ENCODE measurements around the gene MAP7.

The MAP7 gene

GRCh38 chr6:136563386-136564152 lies 13.3 kb upstream of the MAP7 start:
- DNase-seq: no peak

GRCh38 chr6:136562211-136562610 lies 12.0 kb upstream of the MAP7 start:
- no peak for DNase-seq

- DNase-seq: no peak
Observed at GRCh38 chr6:136553166-136553787, 3.1 kb upstream of the MAP7 start.

GRCh38 chr6:136552054-136552453 lies 1.8 kb upstream of the MAP7 start:
- DNase-seq: no peak

- DNase-seq: no peak
Observed at GRCh38 chr6:136551103-136551502, 881 bp upstream of the MAP7 start.

GRCh38 chr6:136550045-136550329 lies 235 bp downstream of the MAP7 start:
- no peak for DNase-seq

GRCh38 chr6:136549300-136550044 lies 750 bp downstream of the MAP7 start:
- no peak for DNase-seq

GRCh38 chr6:136548582-136549299 lies 1.5 kb downstream of the MAP7 start:
- DNase-seq: no peak

- no peak for DNase-seq
Observed at GRCh38 chr6:136547871-136548270, 2.4 kb downstream of the MAP7 start.

GRCh38 chr6:136547336-136547735 lies 2.9 kb downstream of the MAP7 start:
- peak; percentile 39 for DNase-seq

GRCh38 chr6:136546331-136546730 lies 3.9 kb downstream of the MAP7 start:
- no peak for DNase-seq

GRCh38 chr6:136544326-136544725 lies 5.9 kb downstream of the MAP7 start:
- DNase-seq: no peak

GRCh38 chr6:136541395-136541794 lies 8.8 kb downstream of the MAP7 start:
- no peak for DNase-seq

GRCh38 chr6:136539967-136540652 lies 10.1 kb downstream of the MAP7 start:
- no peak for DNase-seq

GRCh38 chr6:136538836-136539235 lies 11.4 kb downstream of the MAP7 start:
- DNase-seq: no peak

- no peak for DNase-seq
Observed at GRCh38 chr6:136535880-136536650, 14.2 kb downstream of the MAP7 start.

GRCh38 chr6:136535017-136535765 lies 15.0 kb downstream of the MAP7 start:
- DNase-seq: no peak

GRCh38 chr6:136534268-136534667 lies 16.0 kb downstream of the MAP7 start:
- no peak for DNase-seq

GRCh38 chr6:136533487-136533886 lies 16.7 kb downstream of the MAP7 start:
- DNase-seq: no peak

GRCh38 chr6:136532030-136532429 lies 18.2 kb downstream of the MAP7 start:
- no peak for DNase-seq

- DNase-seq: no peak
Observed at GRCh38 chr6:136529710-136530109, 20.5 kb downstream of the MAP7 start.

Data from DMS153 (cell line).